NOMO-1 (cell line): ENCODE measurements around the gene ERICH3.

Experiments
- DNase-seq, 2 experiments: peaks; one replicate each; lab custom pipeline; 2025; ENCODE audit not compliant: unreplicated experiment in 2 of 2; lab: John Stamatoyannopoulos, UW

ERICH3 gene

DNA sequence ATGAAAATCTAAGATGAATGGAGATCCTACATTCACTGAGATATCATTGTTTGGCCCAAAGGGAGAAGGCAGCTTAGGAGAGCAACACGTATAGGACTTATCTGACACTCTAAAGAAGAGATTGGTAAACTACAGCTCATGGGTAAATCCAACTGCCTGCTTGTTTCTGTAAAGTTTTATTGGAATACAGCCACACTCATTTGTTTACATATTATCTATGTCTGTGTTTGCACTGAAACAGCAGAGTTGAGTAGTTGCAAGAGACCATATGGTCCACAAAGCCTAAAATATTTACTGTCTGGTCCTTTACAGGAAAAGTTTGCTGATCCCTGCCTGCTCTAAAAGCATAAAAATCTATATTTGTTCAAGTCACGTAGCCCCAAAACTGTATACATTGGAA is 146.9 kb downstream of the ERICH3 start:
- no peak for DNase-seq

GRCh38 chr1:74523873-74524480 is 149.6 kb downstream of the ERICH3 start:
- DNase-seq = no peak

DNA sequence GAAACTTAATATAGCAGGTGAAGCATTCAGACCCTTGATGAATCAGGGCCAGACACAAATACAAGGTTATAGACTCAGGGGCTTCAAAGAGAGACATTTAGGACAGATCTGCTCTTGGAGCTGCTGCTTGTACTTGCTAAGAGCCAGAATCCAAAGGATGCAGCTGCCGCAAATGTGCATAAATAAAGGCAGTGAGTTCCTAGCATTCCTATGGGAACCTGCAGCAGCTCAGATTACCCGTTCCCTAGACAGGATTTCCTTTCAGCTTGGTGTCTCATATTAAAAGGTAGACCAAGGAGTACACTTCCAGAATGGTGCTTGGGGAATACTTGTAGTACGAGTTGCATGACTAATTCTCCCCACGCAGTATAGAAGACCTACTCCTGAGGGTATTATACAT is 151.4 kb downstream of the ERICH3 start:
- no peak for DNase-seq
